Right atrium auricular region (tissue), 2 donors: Measurements from ENCODE around the gene AOPEP. TPM values are rescaled to one million over a fixed set of nuclear protein-coding genes. Genes with fewer than 3 reads are reported as not detected.

ENCODE experiments used
- DNase-seq: peaks from one replicate; pipeline ENCODE4 v3.0.0-alpha.2; 2019; ENCODE audit warnings: low spot score
- H3K27ac ChIP-seq, 2 donors: fragments of 200-600 bp; sonication (generic); 1 replicate in 1 of 2; 2 replicates in 1 of 2; pipeline ENCODE4 v1.5.1; 2016 to 2019
- H3K27me3 ChIP-seq, 2 donors: fragments of 200-600 bp; sonication (generic); one replicate each; pipeline versions ENCODE4 v1.5.1 to v1.6.0; 2017 to 2019
- H3K36me3 ChIP-seq: fragments of 200-600 bp; sonication (generic); one replicate; pipeline ENCODE4 v1.5.1; 2016
- H3K4me1 ChIP-seq, 2 donors: fragments of 200-600 bp; sonication (generic); one replicate each; pipeline versions ENCODE4 v1.5.1 to v1.6.0; 2017 to 2019
- H3K4me3 ChIP-seq, 2 donors: fragments of 200-600 bp; sonication (generic); 1 replicate in 1 of 2; 2 replicates in 1 of 2; pipeline ENCODE4 v1.5.1; 2017 to 2019; ENCODE audit warnings: mild to moderate bottlenecking in 1 of 2, moderate library complexity in 1 of 2
- H3K9me3 ChIP-seq, 2 donors: fragments of 200-600 bp; sonication (generic); one replicate each; pipeline ENCODE4 v1.5.1; 2019
- CTCF ChIP-seq, 2 donors: fragments of 200-600 bp; sonication (generic); IDR thresholded peaks; one replicate each; pipeline ENCODE4 v1.5.1; 2019; ENCODE audit warnings: antibody characterized with exemption in 2 of 2
- total RNA-seq, 2 donors: library from RNA; depleted of rRNA; stranded (reverse); fragments of >200 nt; gene quantifications; one replicate each; pipeline ENCODE4 v1.1.0, GENCODE V29; 2016

Gene AOPEP
- total RNA-seq, 2 donors from 2014 or later, result 262 to 314 TPM

GRCh38 chr9:94944626-94945025 is 218.1 kb downstream of the AOPEP start:
- H3K4me1 ChIP-seq, result peaks cover 0 to 38% of the 10 kb centered on the region in 2 donors
- no peaks in the 10 kb centered on the region for H3K36me3 ChIP-seq
- H3K27ac ChIP-seq, result peak overlapping the region; percentile 64 to 67
- H3K4me3 ChIP-seq, result no peak overlapping the region
- H3K27me3 ChIP-seq, result no peaks in the 10 kb centered on the region
- no peak for DNase-seq
- H3K9me3 ChIP-seq, result no peaks in the 10 kb centered on the region
- no peak for TF ChIP-seq CTCF (IDR thresholded peaks at IDR 0.05)

GRCh38 chr9:94945197-94946144 is 219.0 kb downstream of the AOPEP start:
- peak overlapping the region; percentile 64 to 67 for H3K27ac ChIP-seq
- no peak overlapping the region for H3K4me3 ChIP-seq
- H3K9me3 ChIP-seq, result no peaks in the 10 kb centered on the region
- no peak for TF ChIP-seq CTCF (IDR thresholded peaks at IDR 0.05)
- H3K36me3 ChIP-seq, result no peaks in the 10 kb centered on the region
- DNase-seq, result peak; percentile 83
- no peaks in the 10 kb centered on the region for H3K27me3 ChIP-seq
- H3K4me1 ChIP-seq, result peaks cover 0 to 45% of the 10 kb centered on the region in 2 donors

GRCh38 chr9:94946256-94946655 is 219.8 kb downstream of the AOPEP start:
- no peak for DNase-seq
- Histone ChIP-seq H3K4me1 (peaks cover 0 to 45% of the 10 kb centered on the region in 2 donors), H3K36me3 (no peaks in the 10 kb centered on the region), H3K27me3 (no peaks in the 10 kb centered on the region), H3K9me3 (no peaks in the 10 kb centered on the region), H3K27ac (peak overlapping the region; percentile 64 to 67), H3K4me3 (no peak overlapping the region)
- no peak for TF ChIP-seq CTCF (IDR thresholded peaks at IDR 0.05)

GRCh38 chr9:94948567-94949235 is 222.2 kb downstream of the AOPEP start:
- Histone ChIP-seq H3K27ac (peak overlapping the region; percentile 56 to 86), H3K36me3 (no peaks in the 10 kb centered on the region), H3K27me3 (no peaks in the 10 kb centered on the region), H3K9me3 (no peaks in the 10 kb centered on the region), H3K4me1 (peaks cover 0 to 61% of the 10 kb centered on the region in 2 donors), H3K4me3 (no peak overlapping the region)
- DNase-seq, result no peak
- no peak for TF ChIP-seq CTCF (IDR thresholded peaks at IDR 0.05)

DNA sequence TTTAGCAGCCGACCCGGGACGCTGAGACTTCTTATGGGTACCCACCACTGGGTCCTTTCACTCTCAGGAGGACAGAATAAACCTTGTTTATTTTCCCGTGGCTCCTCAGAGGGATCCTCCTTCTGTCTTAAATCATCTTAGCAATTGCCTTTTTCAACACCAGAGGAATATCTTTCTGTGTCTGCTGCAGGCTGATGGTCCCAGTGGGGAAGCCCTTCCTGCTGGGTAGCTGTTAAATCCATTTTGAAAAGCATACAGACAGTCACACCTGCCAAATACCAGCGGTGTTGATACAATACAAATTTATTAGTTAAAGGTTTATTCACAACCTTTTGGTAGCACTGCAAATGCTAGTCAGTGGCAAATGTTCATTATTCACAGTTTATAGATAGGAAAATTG is 222.9 kb downstream of the AOPEP start:
- Histone ChIP-seq H3K9me3 (no peaks in the 10 kb centered on the region), H3K4me1 (peaks cover 0 to 61% of the 10 kb centered on the region in 2 donors), H3K27me3 (no peaks in the 10 kb centered on the region), H3K4me3 (no peak overlapping the region), H3K27ac (peak overlapping the region; percentile 56 to 86), H3K36me3 (no peaks in the 10 kb centered on the region)
- DNase-seq, result no peak
- no peak for TF ChIP-seq CTCF (IDR thresholded peaks at IDR 0.05)
